GM18909 (cell line): Measurements from ENCODE around the gene TPD52L1.
"Not testable (repeated sequence)": the region's sequence is repeated elsewhere in the genome, so short reads cannot be mapped to it uniquely, and the experiment has no call there.

ENCODE experiments used
- ATAC-seq: cut with Tn5 transposase; IDR thresholded peaks from one replicate; pipeline ENCODE4 v1.9.1; 2021; ENCODE audit warnings: mild to moderate bottlenecking; ENCODE audit not compliant: unreplicated experiment, poor library complexity

Gene TPD52L1

DNA sequence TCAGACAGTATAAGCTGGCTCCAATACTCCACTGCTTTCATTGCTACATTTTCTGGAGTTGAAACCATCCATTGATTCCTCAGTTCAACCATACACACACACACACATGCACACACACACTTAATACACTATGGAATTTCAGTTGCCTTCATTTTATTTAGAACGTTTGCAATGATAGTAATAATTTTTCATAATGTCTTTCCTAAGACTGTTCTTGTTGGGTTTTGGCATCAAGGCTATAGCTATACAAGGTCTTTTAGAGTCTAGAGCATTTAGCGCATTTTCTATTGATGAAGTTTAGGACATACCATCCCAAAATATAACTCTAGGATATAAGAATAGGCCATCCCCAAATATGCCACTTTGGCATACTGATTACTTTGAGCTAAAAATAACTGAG is 15.5 kb upstream of the TPD52L1 start:
- no peak for ATAC-seq

- ATAC-seq = no peak
Observed at GRCh38 chr6:125140808-125141207, 12.8 kb upstream of the TPD52L1 start.

- no peak for ATAC-seq
Observed at GRCh38 chr6:125142618-125143017, 11.0 kb upstream of the TPD52L1 start.

GRCh38 chr6:125144822-125145221 is 8.8 kb upstream of the TPD52L1 start:
- ATAC-seq = no peak

DNA sequence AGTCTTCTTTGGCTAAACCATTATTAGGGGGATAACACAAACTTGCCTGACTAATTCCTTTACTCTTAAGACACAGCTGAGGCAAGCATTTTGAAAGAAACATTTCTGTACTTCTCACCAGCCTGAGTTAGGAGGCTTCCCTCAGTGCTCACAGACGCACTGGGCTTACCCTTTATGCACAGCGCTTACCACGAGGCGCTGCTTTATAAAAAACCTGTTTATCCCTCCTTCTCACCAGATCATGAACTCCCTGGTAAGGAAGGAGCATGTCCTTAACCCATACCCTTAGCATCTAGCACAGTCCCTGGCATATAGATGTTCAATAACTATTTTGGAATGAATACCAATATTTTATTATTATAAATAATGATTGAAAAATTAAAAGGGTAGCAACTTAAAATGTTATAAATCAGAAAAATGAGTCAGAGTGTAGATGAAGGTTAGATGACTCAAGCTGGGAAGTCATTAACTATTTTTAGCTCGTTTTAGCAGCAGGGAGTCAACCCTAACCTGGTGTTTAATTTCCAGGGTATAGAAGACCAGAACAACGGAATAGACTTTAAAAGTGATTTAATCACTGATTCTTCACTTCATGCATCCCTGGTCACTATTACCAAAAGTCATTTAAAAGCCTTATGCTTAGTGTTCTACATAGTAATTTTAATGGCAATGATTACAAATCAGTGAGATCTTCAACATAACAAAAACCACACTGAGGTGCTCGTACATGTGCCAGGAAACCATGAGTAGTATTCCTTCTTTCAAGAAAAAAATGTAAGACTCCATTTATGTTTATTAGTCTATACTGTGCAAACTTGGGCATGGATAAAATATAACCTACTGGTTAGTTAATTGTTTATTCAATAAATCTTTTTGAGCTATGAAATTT is 4.1 kb upstream of the TPD52L1 start:
- ATAC-seq = no peak

DNA sequence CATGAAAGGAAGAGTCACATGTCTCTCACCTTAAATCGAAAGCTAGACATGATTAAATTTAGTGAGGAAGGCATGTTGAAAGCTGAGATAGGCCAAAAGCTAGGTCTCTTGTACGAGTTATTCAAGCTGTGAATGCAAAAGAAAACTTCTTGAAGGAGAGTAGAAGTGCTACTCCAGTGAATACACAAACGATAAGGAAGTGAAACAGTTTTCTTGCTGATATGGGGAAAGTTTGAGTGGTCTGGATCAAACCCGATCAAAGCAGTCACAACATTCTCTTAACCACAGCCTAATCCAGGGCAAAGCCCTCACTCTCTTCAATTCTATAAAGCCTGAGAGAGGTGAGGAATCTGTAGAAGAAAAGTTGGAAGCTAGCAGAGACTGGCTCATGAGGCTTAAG is 1.9 kb upstream of the TPD52L1 start:
- no peak for ATAC-seq

DNA sequence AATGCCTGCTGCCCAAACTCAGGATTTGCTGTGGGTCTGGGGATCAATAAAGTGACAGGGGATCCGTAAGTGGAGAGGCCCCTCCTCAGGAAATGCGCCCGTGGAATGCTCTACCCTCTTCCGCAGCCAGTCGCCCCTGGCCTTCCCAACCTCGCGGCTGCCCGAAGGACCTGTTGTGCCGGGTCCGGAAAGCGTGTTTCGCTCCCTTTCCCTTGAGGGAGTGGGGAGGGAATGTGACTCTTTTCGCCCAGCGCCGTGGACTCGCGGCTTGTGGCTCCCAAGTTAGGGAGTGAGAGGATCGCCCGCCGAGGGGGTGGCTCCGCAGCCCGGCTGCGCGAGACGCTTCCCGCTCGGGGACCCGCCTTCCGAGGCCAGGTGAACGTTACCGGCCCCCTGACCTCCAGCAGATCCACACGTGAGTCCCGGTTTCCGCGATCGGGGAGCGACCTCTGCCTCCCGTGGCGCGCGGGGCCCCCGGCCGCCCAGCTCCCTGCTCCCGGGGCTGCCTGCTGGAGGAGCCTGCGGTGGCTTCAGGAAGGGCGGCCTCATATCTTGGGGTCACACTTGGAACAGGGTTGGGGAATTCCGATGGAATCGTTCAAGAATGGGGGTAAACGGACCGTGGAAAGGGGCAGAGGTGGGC is 666 bp downstream of the TPD52L1 start:
- no peak for ATAC-seq

DNA sequence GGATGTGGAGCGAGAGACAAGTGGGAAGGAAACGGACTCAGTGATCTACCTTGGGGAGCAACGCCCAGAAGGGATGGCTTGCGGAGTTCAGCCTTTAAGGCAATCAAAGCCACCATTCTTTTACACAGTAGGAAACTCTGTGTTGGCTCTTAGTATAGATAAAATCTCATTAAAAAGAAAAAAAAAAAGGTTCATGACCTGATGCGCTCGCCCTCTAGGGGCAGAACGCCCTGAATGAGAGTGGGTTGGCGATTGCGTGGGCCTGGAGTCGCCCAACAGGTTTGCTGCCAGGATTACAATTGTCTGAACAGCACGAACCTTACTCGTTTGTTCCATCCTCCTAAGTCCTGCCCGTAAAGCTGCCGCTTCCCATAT is 1.2 kb downstream of the TPD52L1 start:
- ATAC-seq = no peak

DNA sequence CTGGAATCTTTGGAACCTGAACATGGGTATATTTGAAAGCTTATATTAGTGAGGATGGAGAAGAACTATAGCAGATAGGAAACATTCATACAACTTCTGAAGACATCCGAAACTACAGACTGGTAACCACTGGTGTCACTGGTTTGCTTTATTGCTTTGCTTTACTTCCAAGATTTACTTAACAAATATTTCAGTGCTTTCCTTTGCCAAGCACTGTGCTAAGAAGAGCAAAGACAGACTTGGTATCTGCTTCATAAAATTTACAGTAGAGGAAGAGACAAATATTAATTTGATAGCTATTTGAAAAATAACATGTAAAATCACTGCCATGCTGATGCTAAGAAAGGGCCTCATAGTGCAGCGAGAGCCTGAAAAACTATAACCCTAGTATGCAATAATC is 1.8 kb downstream of the TPD52L1 start:
- no peak for ATAC-seq

GRCh38 chr6:125156496-125156895 is 2.9 kb downstream of the TPD52L1 start:
- no peak for ATAC-seq

GRCh38 chr6:125157280-125157679 is 3.7 kb downstream of the TPD52L1 start:
- no peak for ATAC-seq

GRCh38 chr6:125157725-125158124 is 4.2 kb downstream of the TPD52L1 start:
- ATAC-seq = no peak

GRCh38 chr6:125163339-125163738 is 9.8 kb downstream of the TPD52L1 start:
- not testable (repeated sequence) for ATAC-seq

GRCh38 chr6:125163811-125164210 is 10.2 kb downstream of the TPD52L1 start:
- ATAC-seq = no peak

DNA sequence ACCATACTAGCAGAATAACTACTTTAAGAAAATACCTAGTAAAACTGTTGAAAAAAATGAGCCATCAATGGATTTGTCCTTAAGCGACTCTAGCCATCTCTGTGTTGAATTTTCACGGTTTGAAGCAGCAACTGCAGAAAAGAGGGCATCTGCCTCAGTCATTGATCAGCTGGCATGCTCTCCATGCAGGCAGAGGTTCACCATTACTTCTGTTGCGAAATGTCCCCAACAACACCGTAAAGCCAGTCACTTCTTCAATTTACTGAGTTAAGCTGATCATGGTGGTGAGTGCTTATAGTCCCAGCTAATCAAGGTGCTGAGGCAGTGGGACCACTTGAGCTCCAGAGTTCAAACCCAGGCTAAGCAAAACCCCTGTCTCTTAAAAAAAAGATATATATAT is 11.1 kb downstream of the TPD52L1 start:
- ATAC-seq = no peak

GRCh38 chr6:125165256-125165655 is 11.7 kb downstream of the TPD52L1 start:
- ATAC-seq = no peak

- ATAC-seq = no peak
Observed at GRCh38 chr6:125165776-125166175, 12.2 kb downstream of the TPD52L1 start.

GRCh38 chr6:125166711-125167110 is 13.1 kb downstream of the TPD52L1 start:
- no peak for ATAC-seq

GRCh38 chr6:125167579-125167978 is 14.0 kb downstream of the TPD52L1 start:
- ATAC-seq = no peak

DNA sequence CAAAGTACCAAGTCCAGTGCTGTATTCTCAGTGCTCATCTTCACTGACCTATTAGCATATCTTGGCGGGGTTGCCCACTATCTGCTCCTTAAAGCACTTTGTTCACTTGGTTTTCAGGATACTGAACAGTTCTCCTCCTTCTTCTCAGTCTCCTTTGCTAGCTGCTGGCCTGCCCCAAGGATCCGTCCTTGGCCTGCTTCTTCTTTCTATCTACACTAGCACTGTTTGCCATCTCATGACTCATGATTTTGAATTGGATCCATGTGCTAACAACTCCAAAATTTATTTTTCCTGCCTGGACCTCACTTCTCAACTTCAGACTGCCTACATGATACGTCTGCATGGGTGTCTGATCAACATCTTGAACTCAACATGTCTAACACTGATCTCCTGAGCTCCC is 15.5 kb downstream of the TPD52L1 start:
- no peak for ATAC-seq

GRCh38 chr6:125169522-125169921 is 15.9 kb downstream of the TPD52L1 start:
- no peak for ATAC-seq

GRCh38 chr6:125170376-125170775 is 16.8 kb downstream of the TPD52L1 start:
- ATAC-seq = no peak
